ENCODE results near the gene CNKSR2.

GRCh38 chrX:21394792-21395191 is 20.6 kb downstream of the CNKSR2 start:
- TF ChIP-seq CTCF (conservative IDR thresholded peaks at IDR 0.05) (no peak), EZH2 (IDR thresholded peaks at IDR 0.05; ENCODE audit: low read depth) (no peak)
